ENCODE data around the gene BAIAP3.

DNA sequence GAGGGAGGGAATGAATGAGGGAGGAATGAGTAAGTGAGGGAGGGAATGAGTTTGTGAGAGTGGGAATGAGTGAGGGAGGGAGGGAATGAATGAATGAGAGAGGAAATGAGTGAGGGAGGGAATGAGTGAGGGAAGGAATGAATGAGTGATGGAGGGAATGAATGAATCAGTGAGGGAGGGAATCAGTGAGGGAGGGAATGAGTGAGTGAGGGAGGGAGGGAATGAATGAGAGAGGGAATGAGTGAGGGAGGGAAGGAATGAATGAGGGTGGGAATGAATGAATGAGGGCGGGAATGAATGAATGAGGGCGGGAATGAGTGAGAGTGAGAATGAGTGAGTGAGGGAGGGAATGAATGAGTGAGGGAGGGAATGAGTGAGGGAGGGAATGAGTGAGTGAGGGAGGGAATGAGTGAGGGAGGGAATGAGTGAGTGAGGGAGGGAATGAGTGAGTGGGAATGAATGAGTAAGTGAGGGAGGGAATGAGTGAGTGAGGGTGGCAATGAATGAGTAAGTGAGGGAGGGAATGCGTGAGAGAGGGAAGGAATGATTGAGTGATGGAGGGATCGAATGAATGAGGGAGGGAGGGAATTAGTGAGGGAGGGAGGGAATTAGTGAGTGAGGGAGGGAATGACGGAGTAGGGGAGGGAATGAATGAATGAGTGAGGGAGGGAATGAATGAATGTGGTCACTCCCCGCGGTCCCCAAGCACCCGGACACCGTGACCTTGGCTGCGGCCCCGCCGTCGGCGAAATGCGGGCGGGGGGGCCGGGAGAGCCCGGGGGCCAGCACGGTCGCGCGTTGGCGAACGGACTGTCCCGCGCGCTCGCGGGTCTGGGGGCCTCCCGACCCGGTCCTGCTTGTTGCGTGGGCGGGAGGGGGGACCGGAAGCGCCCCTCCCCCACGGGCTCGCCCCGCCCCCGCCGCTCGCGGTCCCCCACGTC, 25.1 kb upstream of the BAIAP3 start:
- TF ChIP-seq, protein P1, sequence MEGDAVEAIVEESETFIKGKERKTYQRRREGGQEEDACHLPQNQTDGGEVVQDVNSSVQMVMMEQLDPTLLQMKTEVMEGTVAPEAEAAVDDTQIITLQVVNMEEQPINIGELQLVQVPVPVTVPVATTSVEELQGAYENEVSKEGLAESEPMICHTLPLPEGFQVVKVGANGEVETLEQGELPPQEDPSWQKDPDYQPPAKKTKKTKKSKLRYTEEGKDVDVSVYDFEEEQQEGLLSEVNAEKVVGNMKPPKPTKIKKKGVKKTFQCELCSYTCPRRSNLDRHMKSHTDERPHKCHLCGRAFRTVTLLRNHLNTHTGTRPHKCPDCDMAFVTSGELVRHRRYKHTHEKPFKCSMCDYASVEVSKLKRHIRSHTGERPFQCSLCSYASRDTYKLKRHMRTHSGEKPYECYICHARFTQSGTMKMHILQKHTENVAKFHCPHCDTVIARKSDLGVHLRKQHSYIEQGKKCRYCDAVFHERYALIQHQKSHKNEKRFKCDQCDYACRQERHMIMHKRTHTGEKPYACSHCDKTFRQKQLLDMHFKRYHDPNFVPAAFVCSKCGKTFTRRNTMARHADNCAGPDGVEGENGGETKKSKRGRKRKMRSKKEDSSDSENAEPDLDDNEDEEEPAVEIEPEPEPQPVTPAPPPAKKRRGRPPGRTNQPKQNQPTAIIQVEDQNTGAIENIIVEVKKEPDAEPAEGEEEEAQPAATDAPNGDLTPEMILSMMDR (IDR thresholded peaks at IDR 0.05; ENCODE audit: low read depth, low read length, poor library complexity, severe bottlenecking), result no peak
- TF ChIP-seq EZH2phosphoT487 (IDR thresholded peaks at IDR 0.05; ENCODE audit: borderline replicate concordance, low read length), result no peak

All from DOHH2 (cell line).